Esophagus squamous epithelium (tissue), 5 donors: ENCODE measurements around the gene CITED1. TPM values are rescaled to one million over a fixed set of nuclear protein-coding genes. Genes with fewer than 3 reads are reported as not detected.
"Not testable (repeated sequence)": the region's sequence is repeated elsewhere in the genome, so short reads cannot be mapped to it uniquely, and the experiment has no call there.

ENCODE experiments used
- DNase-seq: peaks from one replicate; lab custom pipeline; 2025; lab: John Stamatoyannopoulos, UW
- H3K27ac ChIP-seq, 4 donors: fragments of 200-600 bp; sonication (generic); one replicate each; pipeline ENCODE4 v1.5.1; 2016 to 2019; ENCODE audit warnings: mild to moderate bottlenecking in 1 of 4
- H3K27me3 ChIP-seq, 4 donors: fragments of 200-600 bp; sonication (generic); 1 replicate in 3 of 4; 2 replicates in 1 of 4; pipeline versions ENCODE4 v1.5.1 to v1.6.0; 2017 to 2021; ENCODE audit warnings: antibody characterized with exemption in 1 of 4
- H3K36me3 ChIP-seq, 3 donors: fragments of 200-600 bp; sonication (generic); one replicate each; pipeline ENCODE4 v1.5.1; 2016 to 2019
- H3K4me1 ChIP-seq, 3 donors: fragments of 200-600 bp; sonication (generic); one replicate each; pipeline ENCODE4 v1.5.1; 2017 to 2019
- H3K4me3 ChIP-seq, 4 donors: fragments of 200-600 bp; sonication (generic); 1 replicate in 3 of 4; 2 replicates in 1 of 4; pipeline ENCODE4 v1.5.1; 2016 to 2019; ENCODE audit warnings: mild to moderate bottlenecking in 2 of 4, moderate library complexity in 1 of 4
- H3K9me3 ChIP-seq, 3 donors: fragments of 200-600 bp; sonication (generic); one replicate each; pipeline ENCODE4 v1.5.1; 2016 to 2019
- POLR2A ChIP-seq, 4 donors: fragments of 450-650 bp; IDR thresholded peaks; one replicate each; pipeline ENCODE4 v1.6.1; 2017; ENCODE audit warnings: antibody characterized with exemption in 4 of 4, mild to moderate bottlenecking in 4 of 4, moderate library complexity in 3 of 4
- WGBS, 2 donors: methylation state at CpG; one replicate each; pipeline ENCODE4 v1.1.5; 2018; 5-methylcytosine and 5-hydroxymethylcytosine counted together
- intact Hi-C: fragments of 100-400 bp; cut with DNase I; formaldehyde crosslinking; loops from one replicate; pipeline ENCODE4 v1.15.0; 2022
- total RNA-seq, 4 donors: library from RNA; depleted of rRNA; stranded (reverse); fragments of >200 nt; gene quantifications; one replicate each; pipeline ENCODE4 v1.1.0, GENCODE V29; 2016
- TF ChIP-seq, protein P1 (sequence below), 6 experiments: fragments of 450-650 bp in 4 of 6; fragments of 200-600 bp in 2 of 6; sonication (generic) in 2 of 6; IDR thresholded peaks; one replicate each; pipeline ENCODE4 v1.5.1; 2016 to 2019; ENCODE audit warnings: antibody characterized with exemption in 6 of 6, mild to moderate bottlenecking in 4 of 6, moderate library complexity in 4 of 6
- donor health status: DM: yes; HTN: yes; CAD: no.

CITED1 gene
- total RNA-seq, 4 donors from 2014 or later: not detected

DNA sequence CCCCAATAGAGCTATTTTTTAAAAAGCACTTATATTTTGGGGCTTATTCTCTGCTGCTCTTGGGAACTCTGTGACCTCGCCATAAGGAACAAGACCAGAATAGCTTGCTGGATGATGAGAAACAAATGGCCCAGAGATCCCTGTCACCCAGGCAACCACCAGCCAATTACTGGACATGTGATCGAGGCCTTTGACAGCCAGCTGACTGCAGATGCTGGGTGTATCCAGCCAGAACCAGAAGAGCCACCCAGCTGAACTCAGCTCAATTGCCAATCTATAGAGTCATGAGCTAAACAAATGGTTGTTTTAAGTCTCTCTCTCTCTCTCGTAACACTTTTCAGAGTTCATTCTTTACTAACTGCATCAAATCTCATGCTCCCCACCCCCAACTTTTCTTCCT is 24.4 kb upstream of the CITED1 start:
- no peaks in the 10 kb centered on the region for H3K27me3 ChIP-seq
- no peak overlapping the region for H3K4me3 ChIP-seq
- TF ChIP-seq, protein P1, sequence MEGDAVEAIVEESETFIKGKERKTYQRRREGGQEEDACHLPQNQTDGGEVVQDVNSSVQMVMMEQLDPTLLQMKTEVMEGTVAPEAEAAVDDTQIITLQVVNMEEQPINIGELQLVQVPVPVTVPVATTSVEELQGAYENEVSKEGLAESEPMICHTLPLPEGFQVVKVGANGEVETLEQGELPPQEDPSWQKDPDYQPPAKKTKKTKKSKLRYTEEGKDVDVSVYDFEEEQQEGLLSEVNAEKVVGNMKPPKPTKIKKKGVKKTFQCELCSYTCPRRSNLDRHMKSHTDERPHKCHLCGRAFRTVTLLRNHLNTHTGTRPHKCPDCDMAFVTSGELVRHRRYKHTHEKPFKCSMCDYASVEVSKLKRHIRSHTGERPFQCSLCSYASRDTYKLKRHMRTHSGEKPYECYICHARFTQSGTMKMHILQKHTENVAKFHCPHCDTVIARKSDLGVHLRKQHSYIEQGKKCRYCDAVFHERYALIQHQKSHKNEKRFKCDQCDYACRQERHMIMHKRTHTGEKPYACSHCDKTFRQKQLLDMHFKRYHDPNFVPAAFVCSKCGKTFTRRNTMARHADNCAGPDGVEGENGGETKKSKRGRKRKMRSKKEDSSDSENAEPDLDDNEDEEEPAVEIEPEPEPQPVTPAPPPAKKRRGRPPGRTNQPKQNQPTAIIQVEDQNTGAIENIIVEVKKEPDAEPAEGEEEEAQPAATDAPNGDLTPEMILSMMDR (IDR thresholded peaks at IDR 0.05): no peak
- no peak for TF ChIP-seq POLR2A (IDR thresholded peaks at IDR 0.05)
- no peaks in the 10 kb centered on the region for H3K4me1 ChIP-seq
- no peaks in the 10 kb centered on the region for H3K9me3 ChIP-seq
- no peak overlapping the region for H3K27ac ChIP-seq
- H3K36me3 ChIP-seq: no peaks in the 10 kb centered on the region
- no peak for DNase-seq
- 76 to 87% methylated on average over 2 to 3 of the region's 3 CpGs for WGBS, 2 donors
- intact Hi-C loops: no loop called here

- TF ChIP-seq, protein P1 (IDR thresholded peaks at IDR 0.05): no peak
- TF ChIP-seq POLR2A (IDR thresholded peaks at IDR 0.05): no peak
- no peaks in the 10 kb centered on the region for H3K36me3 ChIP-seq
- no peaks in the 10 kb centered on the region for H3K4me1 ChIP-seq
- no peak overlapping the region for H3K4me3 ChIP-seq
- H3K27me3 ChIP-seq: no peaks in the 10 kb centered on the region
- H3K27ac ChIP-seq: no peak overlapping the region
- no peak for DNase-seq
- WGBS, 2 donors: 79 to 94% methylated on average over 3 to 8 of the region's 8 CpGs
- intact Hi-C loops: no loop called here
- no peaks in the 10 kb centered on the region for H3K9me3 ChIP-seq
Measured at GRCh38 chrX:72326605-72327300, 21.0 kb upstream of the CITED1 start.

DNA sequence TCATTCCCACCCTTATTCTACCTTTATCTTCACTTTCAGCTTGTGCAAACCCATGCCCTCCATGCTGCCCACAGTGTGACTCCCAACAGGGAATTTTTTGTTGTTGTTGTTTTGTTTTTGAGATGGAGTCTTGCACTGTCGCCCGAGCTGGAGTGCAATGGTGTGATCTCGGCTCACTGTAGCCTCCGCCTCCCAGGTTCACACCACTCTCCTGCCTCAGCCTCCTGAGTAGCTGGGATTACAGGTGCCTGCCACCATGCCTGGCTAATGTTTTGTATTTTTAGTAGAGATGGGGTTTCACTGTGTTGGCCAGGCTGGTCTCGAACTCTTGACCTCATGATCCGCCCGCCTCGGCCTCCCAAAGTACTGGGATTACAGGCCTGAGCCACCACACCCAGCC is 13.9 kb upstream of the CITED1 start:
- H3K4me1 ChIP-seq, H3K27me3 ChIP-seq, H3K9me3 ChIP-seq, H3K27ac ChIP-seq, DNase-seq, H3K36me3 ChIP-seq, intact Hi-C loops, H3K4me3 ChIP-seq: not testable (repeated sequence)
- WGBS, 2 donors: 93 to 100% methylated on average over 4 to 8 of the region's 8 CpGs

DNA sequence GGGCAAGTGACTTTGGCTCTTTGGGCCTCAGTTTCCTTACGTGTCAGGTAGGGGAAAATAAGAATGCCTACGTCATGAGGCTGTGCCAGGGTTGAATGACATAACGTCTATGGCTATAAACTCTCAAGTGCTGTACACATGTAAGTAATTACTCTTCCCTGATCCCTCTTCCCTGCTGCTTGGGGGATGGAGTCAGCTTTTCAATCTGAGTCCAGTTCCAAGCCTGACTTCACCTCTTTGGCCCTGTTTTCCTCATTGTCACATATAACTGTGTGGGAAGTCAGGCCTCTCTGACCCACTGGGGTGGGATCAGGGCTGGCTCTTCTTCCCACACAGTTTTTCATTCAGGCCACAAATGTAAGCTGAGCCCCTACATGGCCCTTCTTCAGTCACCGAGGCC is 11.4 kb upstream of the CITED1 start:
- no peak for DNase-seq
- no peak overlapping the region for H3K27ac ChIP-seq
- intact Hi-C loops: no loop called here
- H3K36me3 ChIP-seq: no peaks in the 10 kb centered on the region
- H3K27me3 ChIP-seq: no peaks in the 10 kb centered on the region
- 68% methylated on average over 4 of the region's 4 CpGs; no CpG with 5 or more reads in 1 of the 2 donors for WGBS, 2 donors
- TF ChIP-seq, protein P1 (IDR thresholded peaks at IDR 0.05): no peak
- TF ChIP-seq POLR2A (IDR thresholded peaks at IDR 0.05): no peak
- no peaks in the 10 kb centered on the region for H3K4me1 ChIP-seq
- H3K4me3 ChIP-seq: no peak overlapping the region
- H3K9me3 ChIP-seq: no peaks in the 10 kb centered on the region

DNA sequence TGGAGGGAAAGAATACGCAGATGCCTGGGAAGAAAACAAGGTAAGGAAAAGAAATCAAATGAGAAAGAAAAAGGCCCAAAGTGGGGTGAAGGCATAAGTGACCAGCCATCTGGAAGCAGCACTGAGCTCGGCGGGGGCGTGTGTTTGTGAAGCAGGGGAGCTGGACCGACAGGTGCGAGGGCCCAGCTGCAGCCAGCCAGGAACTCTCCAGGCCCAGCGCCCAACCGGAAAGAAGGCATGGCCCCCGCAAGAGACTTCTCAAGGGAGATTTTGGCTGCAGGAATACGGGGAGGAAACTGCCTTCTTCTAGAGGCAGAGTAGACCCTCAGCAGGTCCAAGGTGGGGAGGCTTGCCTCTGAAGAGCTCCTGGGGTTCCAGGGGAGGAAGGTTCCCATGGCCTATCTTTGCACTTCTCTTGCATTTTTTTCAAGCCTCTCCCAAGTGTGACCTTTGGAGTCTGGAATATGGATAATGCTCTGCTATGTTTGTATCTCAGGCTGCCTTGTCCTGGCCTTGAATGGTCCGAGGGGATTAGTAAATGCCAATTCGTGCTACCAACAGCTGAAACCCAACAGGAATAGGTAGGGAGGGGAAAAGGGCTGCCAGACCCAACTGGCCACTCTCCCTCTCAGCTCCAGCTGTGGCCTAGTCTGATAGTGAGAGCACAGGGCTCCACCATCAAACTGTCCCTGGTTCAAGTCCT is 10.8 kb upstream of the CITED1 start:
- intact Hi-C loops: no loop called here
- Histone ChIP-seq H3K36me3 (no peaks in the 10 kb centered on the region), H3K4me3 (no peak overlapping the region), H3K9me3 (no peaks in the 10 kb centered on the region), H3K27ac (no peak overlapping the region), H3K27me3 (no peaks in the 10 kb centered on the region), H3K4me1 (no peaks in the 10 kb centered on the region)
- DNase-seq: no peak
- TF ChIP-seq POLR2A (IDR thresholded peaks at IDR 0.05): no peak
- TF ChIP-seq, protein P1 (IDR thresholded peaks at IDR 0.05): no peak
- WGBS, 2 donors: 66 to 78% methylated on average over 6 to 10 of the region's 12 CpGs
